ENCODE measurements around the gene GALNT18.

The GALNT18 gene

DNA sequence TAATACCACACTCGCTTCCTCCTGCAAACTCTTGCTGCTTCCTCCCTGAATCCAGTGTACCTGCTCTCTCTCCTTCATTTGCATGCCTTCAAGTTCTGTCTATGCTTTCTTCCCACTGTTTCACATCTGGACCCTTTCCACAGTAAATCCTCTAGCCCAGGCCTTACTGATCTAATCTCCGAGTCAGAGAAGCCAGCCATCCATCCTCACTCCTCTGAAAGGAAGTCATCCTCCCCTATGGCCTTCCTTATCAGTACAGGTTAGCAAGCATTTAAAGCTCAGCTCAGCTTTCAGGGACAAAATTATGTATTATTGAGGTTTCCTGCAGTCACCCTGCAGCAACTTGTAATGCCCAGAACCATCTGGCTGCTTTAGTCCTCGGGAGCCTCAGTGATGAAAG, 116.1 kb downstream of the GALNT18 start:
- Mint-ChIP-seq H3K4me3 (no peak overlapping the region), H3K27me3 (peaks cover 5% of the 10 kb centered on the region), H3K9me3 (no peaks in the 10 kb centered on the region), H3K27ac (no peak overlapping the region), H3K36me3 (no peaks in the 10 kb centered on the region), H3K4me1 (no peaks in the 10 kb centered on the region)
- DNase-seq (ENCODE audit: low spot score in 2 of 2), result no peak
- no peak for ATAC-seq (ENCODE audit: low read depth)

DNA sequence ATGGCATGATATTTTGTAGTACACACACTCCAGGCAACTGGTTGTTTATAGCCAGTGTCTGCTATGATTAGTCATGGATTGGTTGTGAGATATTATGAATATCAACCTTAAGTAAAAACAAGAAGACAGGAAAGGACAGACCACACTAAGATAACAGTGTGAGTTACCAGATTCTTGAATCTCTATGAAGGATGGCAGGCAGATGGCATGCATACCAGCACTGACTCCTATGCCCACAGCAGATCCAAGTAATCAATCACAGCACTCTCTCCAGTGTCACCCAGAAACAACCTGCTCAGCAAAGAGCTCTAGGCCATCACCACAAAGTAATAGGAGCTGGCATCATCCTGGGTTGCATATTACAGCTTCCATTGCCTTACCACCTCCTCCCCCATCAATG, 116.6 kb downstream of the GALNT18 start:
- H3K27ac Mint-ChIP-seq, result no peak overlapping the region
- no peaks in the 10 kb centered on the region for H3K9me3 Mint-ChIP-seq
- ATAC-seq (ENCODE audit: low read depth) (no peak), DNase-seq (ENCODE audit: low spot score in 2 of 2) (no peak)
- no peaks in the 10 kb centered on the region for H3K36me3 Mint-ChIP-seq
- no peak overlapping the region for H3K4me3 Mint-ChIP-seq
- H3K4me1 Mint-ChIP-seq, result no peaks in the 10 kb centered on the region
- H3K27me3 Mint-ChIP-seq, result peaks cover 5% of the 10 kb centered on the region

DNA sequence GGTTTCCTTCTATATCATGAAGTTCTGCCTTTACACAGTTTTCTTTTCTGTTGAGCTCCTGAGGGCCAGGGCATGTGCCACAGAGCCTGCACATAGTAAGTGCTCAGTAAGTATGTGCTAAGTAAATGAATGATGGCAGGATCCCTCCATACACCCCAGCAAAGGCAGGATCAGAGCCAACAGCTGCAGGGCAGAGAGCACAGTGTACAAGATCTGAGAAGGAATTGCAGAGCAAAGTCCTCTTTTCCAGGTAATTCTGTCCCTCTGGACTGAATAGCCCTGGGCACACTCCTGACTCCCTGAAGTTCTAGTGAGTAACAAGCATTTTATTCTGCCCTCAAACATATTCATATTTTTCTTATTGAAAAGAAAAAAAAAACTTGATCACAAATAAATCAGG, 117.7 kb downstream of the GALNT18 start:
- H3K4me1 Mint-ChIP-seq, result no peaks in the 10 kb centered on the region
- ATAC-seq (ENCODE audit: low read depth) (no peak), DNase-seq (ENCODE audit: low spot score in 2 of 2) (no peak)
- H3K36me3 Mint-ChIP-seq, result no peaks in the 10 kb centered on the region
- no peak overlapping the region for H3K27ac Mint-ChIP-seq
- no peaks in the 10 kb centered on the region for H3K9me3 Mint-ChIP-seq
- H3K4me3 Mint-ChIP-seq, result no peak overlapping the region
- H3K27me3 Mint-ChIP-seq, result peaks cover 7% of the 10 kb centered on the region

DNA sequence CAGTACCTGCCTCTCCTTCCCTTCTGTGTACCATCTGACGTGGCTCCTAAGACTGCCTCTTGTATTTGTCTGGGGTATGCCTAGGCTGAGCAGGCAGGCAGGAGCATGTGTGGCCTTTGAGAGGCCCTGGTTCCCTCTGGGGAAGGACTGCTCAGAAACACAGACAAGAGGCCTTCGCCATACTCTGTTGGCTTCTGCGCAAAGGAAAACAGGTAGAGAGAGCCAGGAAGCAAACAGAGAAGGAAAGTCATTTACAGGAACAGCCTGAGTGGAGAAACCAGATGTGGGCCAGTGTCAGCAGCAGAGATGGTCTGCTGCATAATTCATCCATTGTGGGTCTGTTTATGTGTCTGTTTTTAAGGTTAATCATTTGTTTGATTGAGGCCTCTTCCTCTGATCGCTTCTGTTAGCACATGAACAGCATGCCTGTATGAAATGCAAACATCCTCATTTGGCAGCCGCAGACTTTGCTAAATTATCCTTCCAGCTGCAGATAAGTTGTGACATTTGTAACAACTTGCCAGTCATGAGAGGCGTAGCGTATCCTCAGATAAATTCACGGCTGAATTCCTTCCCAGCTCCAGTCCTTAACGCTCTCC, 119.4 kb downstream of the GALNT18 start:
- no peaks in the 10 kb centered on the region for H3K9me3 Mint-ChIP-seq
- H3K27me3 Mint-ChIP-seq, result peaks cover 8% of the 10 kb centered on the region
- no peaks in the 10 kb centered on the region for H3K36me3 Mint-ChIP-seq
- H3K4me3 Mint-ChIP-seq, result no peak overlapping the region
- no peak overlapping the region for H3K27ac Mint-ChIP-seq
- ATAC-seq (ENCODE audit: low read depth) (no peak), DNase-seq (ENCODE audit: low spot score in 2 of 2) (no peak)
- H3K4me1 Mint-ChIP-seq, result no peaks in the 10 kb centered on the region

DNA sequence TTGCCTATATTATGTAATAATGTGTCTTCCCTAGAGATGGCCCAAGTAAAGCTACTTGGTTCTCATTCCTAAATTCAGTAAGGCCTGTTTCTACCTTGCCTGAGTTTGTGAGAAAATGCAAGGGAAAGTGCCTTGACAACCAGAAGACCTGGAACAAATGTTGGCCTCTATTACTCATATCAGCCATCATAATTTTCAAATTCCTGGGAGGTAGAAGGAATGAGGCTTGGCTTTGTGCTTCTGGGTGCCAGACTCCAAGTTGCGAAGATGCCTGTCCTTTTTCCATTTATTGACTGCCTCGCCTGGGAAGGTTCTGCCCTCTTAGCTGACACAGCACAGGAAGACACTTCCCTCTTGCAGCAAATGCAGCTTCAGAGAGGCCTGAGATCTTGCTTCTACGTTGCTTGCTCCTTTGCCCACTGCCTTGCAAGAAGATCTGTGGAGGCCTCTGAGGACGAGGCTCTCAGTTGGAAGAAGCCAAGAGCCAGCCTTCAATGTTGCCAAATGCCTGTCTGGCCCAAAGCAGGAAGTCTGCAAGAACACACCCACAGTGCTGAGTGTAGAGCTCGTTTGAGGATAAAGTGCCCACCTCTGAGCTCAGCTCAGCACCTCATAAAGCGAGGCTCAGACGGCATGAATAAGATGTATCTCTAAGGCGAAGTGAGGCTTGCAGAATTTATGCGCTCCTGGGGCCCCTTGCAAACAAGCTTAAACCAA, 120.1 kb downstream of the GALNT18 start:
- no peaks in the 10 kb centered on the region for H3K4me1 Mint-ChIP-seq
- H3K27ac Mint-ChIP-seq, result no peak overlapping the region
- ATAC-seq (ENCODE audit: low read depth) (no peak), DNase-seq (ENCODE audit: low spot score in 2 of 2) (no peak)
- peaks cover 12% of the 10 kb centered on the region for H3K27me3 Mint-ChIP-seq
- no peaks in the 10 kb centered on the region for H3K36me3 Mint-ChIP-seq
- no peaks in the 10 kb centered on the region for H3K9me3 Mint-ChIP-seq
- H3K4me3 Mint-ChIP-seq, result no peak overlapping the region

DNA sequence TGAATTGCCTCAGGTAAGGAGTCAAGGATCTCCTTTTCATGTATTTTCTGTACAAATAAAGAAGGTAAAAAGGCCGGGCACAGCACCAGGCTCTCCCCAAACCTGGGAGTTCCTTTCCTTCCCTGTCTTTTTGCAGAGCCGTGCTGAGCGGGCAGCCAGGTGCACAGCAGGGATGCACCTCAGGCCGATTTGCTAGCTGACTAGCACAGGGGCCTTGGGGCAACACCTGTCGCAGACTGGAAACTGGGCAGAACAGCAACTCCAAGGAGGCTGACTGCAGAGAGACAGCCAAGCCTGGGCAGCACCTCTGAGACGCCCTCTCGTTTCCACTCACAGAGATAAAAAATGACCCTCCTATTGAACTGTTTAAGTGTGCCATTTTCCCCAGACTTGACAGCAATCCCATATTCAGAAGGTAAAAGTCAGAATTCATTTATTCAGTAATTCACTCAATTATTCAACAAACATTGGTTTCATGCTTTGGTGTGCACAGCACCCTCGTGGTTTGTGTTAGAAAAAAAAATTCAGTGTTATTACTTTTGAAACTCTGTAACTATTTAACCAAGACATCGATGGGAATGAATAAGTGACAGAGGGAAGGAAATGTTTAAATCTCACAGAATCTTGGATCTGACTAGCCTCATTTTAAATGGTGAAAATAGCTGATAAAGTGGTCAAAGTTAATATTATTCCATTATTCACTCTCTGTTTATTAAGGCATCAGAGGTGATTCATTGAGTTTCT, 120.9 kb downstream of the GALNT18 start:
- Mint-ChIP-seq H3K36me3 (no peaks in the 10 kb centered on the region), H3K4me3 (no peak overlapping the region), H3K27me3 (peaks cover 13% of the 10 kb centered on the region), H3K27ac (no peak overlapping the region), H3K4me1 (no peaks in the 10 kb centered on the region), H3K9me3 (no peaks in the 10 kb centered on the region)
- DNase-seq (ENCODE audit: low spot score in 2 of 2) (no peak), ATAC-seq (ENCODE audit: low read depth) (no peak)

DNA sequence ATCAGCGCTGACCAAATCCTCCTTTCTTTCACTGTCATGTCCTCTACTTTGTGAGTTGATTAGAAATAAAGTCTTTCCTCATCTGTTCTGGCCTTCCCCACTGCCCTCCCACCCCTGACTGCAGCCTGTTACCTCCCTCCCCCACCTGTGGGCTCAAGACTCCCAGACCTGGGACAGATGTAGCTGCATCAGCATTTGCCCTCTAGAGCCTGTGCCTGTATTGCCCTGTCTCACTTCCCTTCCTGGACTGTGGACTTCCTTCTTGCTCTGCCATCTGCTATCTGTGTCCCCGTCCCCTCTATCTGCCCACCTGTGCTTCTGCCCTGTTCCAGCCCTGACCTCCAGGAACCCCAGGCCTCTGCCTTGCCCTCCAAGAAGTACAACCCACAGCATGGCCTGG, 122.5 kb downstream of the GALNT18 start:
- H3K4me1 Mint-ChIP-seq, result no peaks in the 10 kb centered on the region
- no peak overlapping the region for H3K4me3 Mint-ChIP-seq
- ATAC-seq (ENCODE audit: low read depth) (no peak), DNase-seq (ENCODE audit: low spot score in 2 of 2) (no peak)
- H3K36me3 Mint-ChIP-seq, result no peaks in the 10 kb centered on the region
- H3K27ac Mint-ChIP-seq, result no peak overlapping the region
- H3K9me3 Mint-ChIP-seq, result no peaks in the 10 kb centered on the region
- peaks cover 8% of the 10 kb centered on the region for H3K27me3 Mint-ChIP-seq

DNA sequence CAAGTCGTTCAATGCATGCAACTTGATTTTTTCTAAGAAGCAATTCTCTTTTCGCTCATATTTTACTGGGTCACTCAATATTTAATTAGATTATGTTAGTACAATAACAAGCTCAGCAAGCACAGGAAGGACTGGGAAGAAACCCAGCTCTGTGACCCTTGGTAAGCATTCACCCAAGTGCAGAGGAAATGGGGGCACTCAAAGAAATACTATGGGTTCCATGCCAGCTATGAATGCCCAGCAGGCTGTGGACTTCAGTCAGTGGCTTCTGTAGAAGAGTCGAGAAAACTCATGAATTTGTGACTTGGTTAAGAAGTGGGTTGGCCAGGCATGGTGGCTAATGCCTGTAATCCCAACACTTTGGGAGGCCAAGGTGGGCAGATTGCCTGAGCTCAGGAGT, 123.6 kb downstream of the GALNT18 start:
- ATAC-seq (ENCODE audit: low read depth), result no peak
- DNase-seq (ENCODE audit: low spot score in 2 of 2), result no peak
- Mint-ChIP-seq H3K4me3 (no peak overlapping the region), H3K4me1 (no peaks in the 10 kb centered on the region), H3K9me3 (no peaks in the 10 kb centered on the region), H3K27ac (no peak overlapping the region), H3K27me3 (peaks cover 8% of the 10 kb centered on the region), H3K36me3 (no peaks in the 10 kb centered on the region)

DNA sequence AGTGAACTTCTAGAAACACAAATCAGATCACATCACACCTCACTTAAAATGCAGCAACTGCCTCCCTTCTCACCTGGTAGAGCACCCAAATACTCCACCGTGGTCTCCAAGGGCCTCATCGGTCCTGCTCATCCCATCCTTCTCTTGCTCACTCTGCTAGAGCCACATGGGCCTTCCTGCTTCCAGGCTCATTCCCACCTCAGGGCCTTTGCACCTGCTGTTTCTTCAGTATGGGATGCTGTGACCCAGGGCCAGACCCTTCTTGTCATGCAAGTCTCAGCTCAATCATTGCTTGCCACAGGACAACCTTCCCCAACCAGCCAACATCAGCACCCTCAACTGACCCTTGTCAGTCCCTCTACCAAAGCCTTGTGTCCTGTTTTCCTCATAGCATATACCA, 124.9 kb downstream of the GALNT18 start:
- H3K36me3 Mint-ChIP-seq, result no peaks in the 10 kb centered on the region
- no peak overlapping the region for H3K27ac Mint-ChIP-seq
- no peak overlapping the region for H3K4me3 Mint-ChIP-seq
- H3K27me3 Mint-ChIP-seq, result peaks cover 8% of the 10 kb centered on the region
- H3K4me1 Mint-ChIP-seq, result no peaks in the 10 kb centered on the region
- no peak for DNase-seq (ENCODE audit: low spot score in 2 of 2)
- ATAC-seq (ENCODE audit: low read depth), result no peak
- no peaks in the 10 kb centered on the region for H3K9me3 Mint-ChIP-seq

DNA sequence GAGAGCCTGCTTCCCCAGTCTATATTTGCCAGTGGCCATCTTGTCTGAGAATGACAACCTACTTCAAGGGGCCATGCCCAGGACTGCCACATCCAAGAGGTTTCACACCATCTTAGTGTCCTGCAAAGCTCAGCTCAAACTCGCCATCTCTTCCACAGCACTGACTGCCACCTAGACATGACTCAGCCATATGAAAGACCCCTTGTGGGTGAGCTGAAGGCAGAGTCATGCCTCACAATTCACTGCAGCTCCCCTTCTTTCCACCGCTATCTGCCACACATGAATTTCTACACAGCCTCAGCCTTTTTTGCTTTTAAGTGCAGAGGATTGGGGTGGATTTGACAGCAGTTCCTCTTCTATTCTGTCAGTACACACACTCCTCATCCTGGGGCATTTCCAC, 127.5 kb downstream of the GALNT18 start:
- Mint-ChIP-seq H3K4me3 (no peak overlapping the region), H3K4me1 (no peaks in the 10 kb centered on the region), H3K27ac (no peak overlapping the region), H3K36me3 (no peaks in the 10 kb centered on the region), H3K27me3 (peaks cover 6% of the 10 kb centered on the region), H3K9me3 (no peaks in the 10 kb centered on the region)
- ATAC-seq (ENCODE audit: low read depth) (no peak), DNase-seq (ENCODE audit: low spot score in 2 of 2) (no peak)

DNA sequence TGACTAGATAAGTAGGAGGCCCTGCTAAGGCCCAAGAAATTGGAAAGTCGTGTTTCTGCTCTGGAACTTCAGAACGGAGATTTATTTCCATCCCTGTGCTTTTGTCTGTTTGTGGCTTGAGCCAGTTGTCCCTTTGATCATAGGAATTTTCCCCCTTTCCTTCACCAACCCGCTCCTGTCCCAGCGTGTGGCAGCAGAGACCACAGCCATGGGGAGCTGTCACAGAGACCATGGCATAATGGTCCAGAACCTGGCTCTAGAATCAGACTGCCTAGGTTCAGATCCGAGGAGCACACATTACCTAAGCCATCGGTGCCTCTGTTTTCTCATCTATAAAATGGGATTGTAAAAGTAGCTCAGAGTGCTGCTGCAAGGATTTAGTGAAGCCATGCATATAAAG, 128.1 kb downstream of the GALNT18 start:
- Mint-ChIP-seq H3K4me3 (no peak overlapping the region), H3K4me1 (no peaks in the 10 kb centered on the region), H3K9me3 (no peaks in the 10 kb centered on the region), H3K27ac (no peak overlapping the region), H3K36me3 (no peaks in the 10 kb centered on the region), H3K27me3 (peaks cover 5% of the 10 kb centered on the region)
- ATAC-seq (ENCODE audit: low read depth), result no peak
- no peak for DNase-seq (ENCODE audit: low spot score in 2 of 2)

DNA sequence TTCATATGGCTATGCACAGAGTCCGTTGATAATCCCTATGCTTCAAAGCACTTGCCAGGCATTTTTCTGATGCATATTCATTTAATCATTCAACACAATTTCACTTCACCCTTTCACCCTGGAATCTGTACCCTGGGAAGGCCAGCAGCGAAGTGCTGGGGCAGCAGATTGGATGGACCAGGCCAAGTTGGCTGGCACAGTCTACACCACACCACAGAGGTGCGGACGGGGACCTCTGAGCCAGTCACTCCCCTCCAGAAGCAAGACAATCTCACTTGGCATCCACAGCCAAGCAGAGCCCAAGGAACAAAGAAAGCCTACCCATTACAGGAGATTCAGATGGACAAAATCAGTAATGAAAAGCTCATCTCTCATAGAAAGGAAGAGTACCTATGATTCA, 130.2 kb downstream of the GALNT18 start:
- Mint-ChIP-seq H3K9me3 (no peaks in the 10 kb centered on the region), H3K27ac (no peak overlapping the region), H3K4me3 (no peak overlapping the region), H3K27me3 (peaks cover 2% of the 10 kb centered on the region), H3K36me3 (no peaks in the 10 kb centered on the region), H3K4me1 (no peaks in the 10 kb centered on the region)
- no peak for ATAC-seq (ENCODE audit: low read depth)
- no peak for DNase-seq (ENCODE audit: low spot score in 2 of 2)

DNA sequence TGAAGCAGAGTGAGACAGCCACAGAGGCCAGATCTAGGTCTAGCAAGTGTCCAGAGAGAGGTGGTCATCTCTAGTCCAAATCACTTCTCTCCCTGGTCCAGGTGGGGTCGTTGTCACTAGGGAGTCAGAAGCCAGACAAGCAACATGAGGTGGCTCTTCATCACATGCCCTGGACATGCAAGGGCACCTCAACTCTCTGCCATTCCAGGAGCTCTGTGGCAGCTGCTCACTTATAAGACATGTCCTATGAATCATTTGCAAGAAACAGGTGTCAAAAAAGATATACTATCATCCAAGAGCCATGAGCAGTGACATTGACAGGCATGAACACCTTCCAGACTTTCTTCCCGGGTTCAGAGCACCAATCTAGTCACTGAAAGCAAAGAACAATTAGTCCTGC, 130.8 kb downstream of the GALNT18 start:
- DNase-seq (ENCODE audit: low spot score in 2 of 2) (no peak), ATAC-seq (ENCODE audit: low read depth) (no peak)
- Mint-ChIP-seq H3K4me3 (no peak overlapping the region), H3K27me3 (peaks cover 2% of the 10 kb centered on the region), H3K27ac (no peak overlapping the region), H3K4me1 (no peaks in the 10 kb centered on the region), H3K9me3 (no peaks in the 10 kb centered on the region), H3K36me3 (no peaks in the 10 kb centered on the region)

DNA sequence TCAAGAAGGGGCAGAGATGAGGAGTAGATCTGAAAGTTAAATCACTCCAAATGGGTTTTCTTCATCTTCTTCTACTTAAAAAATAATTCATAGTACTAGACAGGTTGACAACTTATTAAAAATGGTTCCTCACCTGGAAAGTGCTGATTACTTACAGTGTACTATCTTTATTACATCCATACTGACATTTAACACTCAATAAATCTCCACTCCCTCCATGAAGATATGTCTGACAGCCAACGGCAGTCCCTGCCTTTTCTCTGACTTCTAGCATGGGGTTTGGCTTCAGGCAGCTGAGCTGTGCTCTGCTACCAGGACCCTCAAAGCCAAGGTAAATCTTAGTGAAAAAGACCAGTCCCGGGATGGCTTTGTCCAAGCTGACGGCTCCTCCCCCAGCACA, 135.4 kb downstream of the GALNT18 start:
- H3K27me3 Mint-ChIP-seq, result peaks cover 2% of the 10 kb centered on the region
- H3K36me3 Mint-ChIP-seq, result no peaks in the 10 kb centered on the region
- no peak for ATAC-seq (ENCODE audit: low read depth)
- DNase-seq (ENCODE audit: low spot score in 2 of 2), result no peak
- H3K9me3 Mint-ChIP-seq, result no peaks in the 10 kb centered on the region
- H3K4me1 Mint-ChIP-seq, result no peaks in the 10 kb centered on the region
- H3K27ac Mint-ChIP-seq, result no peak overlapping the region
- H3K4me3 Mint-ChIP-seq, result no peak overlapping the region

DNA sequence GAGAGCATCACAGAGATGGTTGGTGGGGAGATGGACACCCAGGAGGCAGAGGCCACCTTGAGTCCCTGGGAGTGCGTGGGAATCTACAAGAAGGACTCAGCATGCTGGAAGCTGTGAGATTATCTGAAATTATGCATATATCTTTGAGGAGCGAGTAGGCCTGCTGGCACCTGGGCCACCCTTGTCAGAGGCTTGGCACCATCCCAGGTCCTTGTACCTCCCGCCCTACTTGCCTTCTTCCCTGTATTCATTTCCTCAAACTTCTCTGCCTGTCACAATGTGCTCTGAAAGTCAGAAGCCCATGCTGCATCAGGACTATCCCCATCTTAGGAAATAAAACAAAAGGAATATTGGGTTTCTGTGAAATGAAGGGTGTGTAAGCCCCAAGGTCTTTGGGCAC, 135.8 kb downstream of the GALNT18 start:
- no peaks in the 10 kb centered on the region for H3K4me1 Mint-ChIP-seq
- H3K27ac Mint-ChIP-seq, result no peak overlapping the region
- no peaks in the 10 kb centered on the region for H3K9me3 Mint-ChIP-seq
- ATAC-seq (ENCODE audit: low read depth), result no peak
- no peaks in the 10 kb centered on the region for H3K36me3 Mint-ChIP-seq
- H3K27me3 Mint-ChIP-seq, result peaks cover 2% of the 10 kb centered on the region
- H3K4me3 Mint-ChIP-seq, result no peak overlapping the region
- no peak for DNase-seq (ENCODE audit: low spot score in 2 of 2)

All from memory B cell (primary cell).